GOT3 (cell line): Measurements from ENCODE around the gene TNNT2.

ENCODE experiments used
- DNase-seq: peaks from one replicate; lab custom pipeline; 2025; ENCODE audit warnings: mixed read lengths; lab: John Stamatoyannopoulos, UW

TNNT2 gene

GRCh38 chr1:201356701-201357100, 20.8 kb downstream of the TNNT2 start:
- DNase-seq = no peak

GRCh38 chr1:201356236-201356635, 21.2 kb downstream of the TNNT2 start:
- no peak for DNase-seq

GRCh38 chr1:201355471-201355870, 22.0 kb downstream of the TNNT2 start:
- DNase-seq = no peak

- DNase-seq = no peak
Observed at GRCh38 chr1:201354901-201355295, 22.6 kb downstream of the TNNT2 start.

GRCh38 chr1:201354151-201354900, 23.2 kb downstream of the TNNT2 start:
- DNase-seq = no peak

- DNase-seq = no peak
Observed at GRCh38 chr1:201353186-201353940, 24.1 kb downstream of the TNNT2 start.

- DNase-seq = no peak
Observed at GRCh38 chr1:201351617-201352016, 25.9 kb downstream of the TNNT2 start.

GRCh38 chr1:201350884-201351283, 26.6 kb downstream of the TNNT2 start:
- no peak for DNase-seq

GRCh38 chr1:201350361-201350725, 27.1 kb downstream of the TNNT2 start:
- DNase-seq = no peak

- DNase-seq = no peak
Observed at GRCh38 chr1:201349092-201349491, 28.4 kb downstream of the TNNT2 start.

GRCh38 chr1:201348211-201348566, 29.3 kb downstream of the TNNT2 start:
- DNase-seq = no peak

GRCh38 chr1:201347498-201348210, 29.8 kb downstream of the TNNT2 start:
- no peak for DNase-seq

- DNase-seq = no peak
Observed at GRCh38 chr1:201346987-201347386, 30.5 kb downstream of the TNNT2 start.

- no peak for DNase-seq
Observed at GRCh38 chr1:201346337-201346939, 31.0 kb downstream of the TNNT2 start.

- no peak for DNase-seq
Observed at GRCh38 chr1:201345081-201345355, 32.5 kb downstream of the TNNT2 start.

- DNase-seq = no peak
Observed at GRCh38 chr1:201344206-201345080, 33.0 kb downstream of the TNNT2 start.

- no peak for DNase-seq
Observed at GRCh38 chr1:201341377-201341776, 36.1 kb downstream of the TNNT2 start.

GRCh38 chr1:201336711-201337450, 40.6 kb downstream of the TNNT2 start:
- DNase-seq = no peak

GRCh38 chr1:201335901-201336300, 41.6 kb downstream of the TNNT2 start:
- DNase-seq = no peak

GRCh38 chr1:201335174-201335870, 42.2 kb downstream of the TNNT2 start:
- no peak for DNase-seq
